Esophagus (tissue), 2 donors: ENCODE data around the gene SRGAP2C. TPM values are rescaled to one million over a fixed set of nuclear protein-coding genes. Genes with fewer than 3 reads are reported as not detected.
"Not testable (repeated sequence)": the region's sequence is repeated elsewhere in the genome, so short reads cannot be mapped to it uniquely, and the experiment has no call there.

ENCODE experiments used
- H3K27ac ChIP-seq, 2 donors: one replicate each; pipeline ENCODE4 v1.5.1; 2013; ENCODE audit warnings: low read depth in 2 of 2, mild to moderate bottlenecking in 2 of 2, inconsistent platforms in 1 of 2, low read length in 1 of 2, moderate library complexity in 1 of 2
- H3K27me3 ChIP-seq, 2 donors: one replicate each; pipeline ENCODE4 v1.6.1; 2013; ENCODE audit warnings: low read length in 2 of 2, control low read depth in 1 of 2, mild to moderate bottlenecking in 1 of 2; ENCODE audit not compliant: insufficient read depth in 2 of 2, control insufficient read depth in 1 of 2
- H3K36me3 ChIP-seq, 2 donors: one replicate each; pipeline ENCODE4 v1.6.1; 2013; ENCODE audit warnings: low read length in 1 of 2; ENCODE audit not compliant: control insufficient read depth in 2 of 2, insufficient read depth in 2 of 2
- H3K4me1 ChIP-seq, 2 donors: one replicate each; pipeline ENCODE4 v1.6.1; 2013; ENCODE audit warnings: low read length in 1 of 2; ENCODE audit not compliant: control insufficient read depth in 2 of 2, insufficient read depth in 2 of 2
- H3K4me3 ChIP-seq, 2 donors: one replicate each; pipeline ENCODE4 v1.5.1; 2013; ENCODE audit warnings: low read length in 2 of 2, mild to moderate bottlenecking in 2 of 2, low read depth in 1 of 2, moderate library complexity in 1 of 2
- H3K9me3 ChIP-seq, 2 donors: one replicate each; pipeline ENCODE4 v1.6.1; 2013; ENCODE audit warnings: mild to moderate bottlenecking in 2 of 2, low read depth in 1 of 2, low read length in 1 of 2, moderate library complexity in 1 of 2; ENCODE audit not compliant: control insufficient read depth in 2 of 2, insufficient read depth in 1 of 2
- whole genome bisulfite sequencing, 2 donors: extraction: QIAGEN DNeasy Blood & Tissue Kit; methylation state at CpG; one replicate each; pipeline ENCODE4 v1.1.7; 2013; 5-methylcytosine and 5-hydroxymethylcytosine counted together
- polyA plus RNA-seq, 2 donors: library from polyadenylated mRNA; stranded (reverse); fragments of 200-250 nt; gene quantifications; one replicate each; pipeline ENCODE4 v1.2.3, GENCODE V29; 2013
- donor health status: healthy with polysubstance abuse.
- donor health status: Bipolar disorder and iron deficiency.

SRGAP2C gene
- polyA plus RNA-seq, 2 donors, result 2.0 to 2.8 TPM

GRCh38 chr1:121362234-121362883, 177.6 kb downstream of the SRGAP2C start:
- not testable (repeated sequence) for H3K27me3 ChIP-seq, H3K9me3 ChIP-seq, H3K4me3 ChIP-seq, H3K4me1 ChIP-seq, H3K27ac ChIP-seq, H3K36me3 ChIP-seq
- 32 to 47% methylated on average over 3 of the region's 4 CpGs for WGBS, 2 donors

- not testable (repeated sequence) for H3K4me3 ChIP-seq, H3K4me1 ChIP-seq, H3K36me3 ChIP-seq, H3K9me3 ChIP-seq, H3K27ac ChIP-seq, H3K27me3 ChIP-seq
- 89% methylated on average over 3 of the region's 6 CpGs; no CpG with 5 or more reads in 1 of the 2 donors for WGBS, 2 donors
These were observed 180.5 kb downstream of the SRGAP2C start for GRCh38 chr1:121365316-121365715.

- 63 to 87% methylated on average over 2 to 5 of the region's 6 CpGs for WGBS, 2 donors
- H3K27ac ChIP-seq, H3K9me3 ChIP-seq, H3K4me3 ChIP-seq, H3K36me3 ChIP-seq, H3K4me1 ChIP-seq, H3K27me3 ChIP-seq: not testable (repeated sequence)
These were observed 180.9 kb downstream of the SRGAP2C start for GRCh38 chr1:121365723-121366122.

GRCh38 chr1:121366171-121366570, 181.4 kb downstream of the SRGAP2C start:
- not testable (repeated sequence) for H3K4me3 ChIP-seq, H3K27me3 ChIP-seq, H3K27ac ChIP-seq, H3K36me3 ChIP-seq, H3K4me1 ChIP-seq, H3K9me3 ChIP-seq
- WGBS, 2 donors, result no CpG with 5 or more reads among the region's 3 CpGs

- H3K4me1 ChIP-seq, H3K27ac ChIP-seq, H3K4me3 ChIP-seq, H3K36me3 ChIP-seq, H3K27me3 ChIP-seq, H3K9me3 ChIP-seq: not testable (repeated sequence)
- WGBS, 2 donors, result no CpG with 5 or more reads among the region's 5 CpGs
These were observed 184.1 kb downstream of the SRGAP2C start for GRCh38 chr1:121368910-121369309.

- H3K9me3 ChIP-seq, H3K4me1 ChIP-seq, H3K36me3 ChIP-seq, H3K4me3 ChIP-seq, H3K27ac ChIP-seq, H3K27me3 ChIP-seq: not testable (repeated sequence)
- 97% methylated on average over 2 of the region's 2 CpGs; no CpG with 5 or more reads in 1 of the 2 donors for WGBS, 2 donors
These were observed 185.2 kb downstream of the SRGAP2C start for GRCh38 chr1:121369959-121370358.

GRCh38 chr1:121374851-121375367, 190.1 kb downstream of the SRGAP2C start:
- H3K4me3 ChIP-seq, H3K27me3 ChIP-seq, H3K36me3 ChIP-seq, H3K27ac ChIP-seq, H3K9me3 ChIP-seq, H3K4me1 ChIP-seq: not testable (repeated sequence)
- 58 to 84% methylated on average over 2 of the region's 3 CpGs for WGBS, 2 donors

- not testable (repeated sequence) for H3K27ac ChIP-seq, H3K9me3 ChIP-seq, H3K4me1 ChIP-seq, H3K4me3 ChIP-seq, H3K36me3 ChIP-seq, H3K27me3 ChIP-seq
- WGBS, 2 donors, result 79 to 93% methylated on average over 2 to 7 of the region's 7 CpGs
These were observed 192.2 kb downstream of the SRGAP2C start for GRCh38 chr1:121376986-121377385.

GRCh38 chr1:121378757-121379156, 194.0 kb downstream of the SRGAP2C start:
- H3K27me3 ChIP-seq, H3K9me3 ChIP-seq, H3K27ac ChIP-seq, H3K4me1 ChIP-seq, H3K36me3 ChIP-seq, H3K4me3 ChIP-seq: not testable (repeated sequence)
- WGBS, 2 donors, result 91 to 92% methylated on average over 5 of the region's 5 CpGs

GRCh38 chr1:121384754-121385153, 200.0 kb downstream of the SRGAP2C start:
- not testable (repeated sequence) for H3K4me1 ChIP-seq, H3K36me3 ChIP-seq, H3K9me3 ChIP-seq, H3K27me3 ChIP-seq, H3K27ac ChIP-seq, H3K4me3 ChIP-seq
- WGBS, 2 donors, result 75 to 76% methylated on average over 3 of the region's 4 CpGs
